SK-N-MC (cell line): Measurements from ENCODE around the gene PTPRN2.

Experiments used
- DNase-seq: peaks from one replicate; pipeline ENCODE4 v3.0.0-alpha.2; 2011; ENCODE audit warnings: low read depth, low spot score
- H3K27ac ChIP-seq: fragments of 200-600 bp; sonication (generic); 2 replicates; pipeline ENCODE4 v1.5.1; 2016; ENCODE audit warnings: mixed run types
- H3K36me3 ChIP-seq: fragments of 200-600 bp; sonication (generic); 2 replicates; pipeline ENCODE4 v1.6.1; 2017; ENCODE audit warnings: antibody characterized with exemption, low read length, mixed read lengths; ENCODE audit not compliant: insufficient read depth
- H3K4me3 ChIP-seq: fragments of 200-600 bp; sonication (generic); 2 replicates; pipeline ENCODE4 v1.5.1; 2016
- H3K9ac ChIP-seq: fragments of 200-600 bp; sonication (generic); 2 replicates; pipeline ENCODE4 v1.8.0; 2017; ENCODE audit warnings: mixed run types, mixed read lengths; ENCODE audit not compliant: insufficient read length
- H3K9me3 ChIP-seq: fragments of 200-600 bp; sonication (generic); 2 replicates; pipeline ENCODE4 v1.6.1; 2017; ENCODE audit warnings: low read depth, mild to moderate bottlenecking, antibody characterized with exemption, low read length, moderate library complexity, mixed read lengths
- EZH2 ChIP-seq: fragments of 200-600 bp; sonication (generic); IDR thresholded peaks from one replicate; pipeline ENCODE4 v1.6.1; 2017; ENCODE audit warnings: antibody characterized with exemption
- FOXP2 ChIP-seq: optimal IDR thresholded peaks from 2 replicates; pipeline ENCODE3; 2011; ENCODE audit warnings: mild to moderate bottlenecking, moderate library complexity; ENCODE audit not compliant: insufficient read depth; ENCODE audit errors: extremely low read length, control extremely low read depth
- POLR2AphosphoS5 ChIP-seq: IDR thresholded peaks from 2 replicates; pipeline ENCODE4 v1.6.1; 2012; ENCODE audit warnings: mild to moderate bottlenecking, low read depth, low read length, borderline replicate concordance

Gene PTPRN2

GRCh38 chr7:158019726-158020705 lies 567.6 kb downstream of the PTPRN2 start:
- DNase-seq = no peak
- Histone ChIP-seq H3K27ac (no peak overlapping the region), H3K36me3 (no peaks in the 10 kb centered on the region), H3K9me3 (no peaks in the 10 kb centered on the region), H3K4me3 (no peak overlapping the region), H3K9ac (no peak overlapping the region)
- TF ChIP-seq FOXP2 (no peak), EZH2 (no peak), POLR2AphosphoS5 (no peak)

GRCh38 chr7:158018971-158019645 lies 568.5 kb downstream of the PTPRN2 start:
- no peak for TF ChIP-seq FOXP2
- TF ChIP-seq EZH2 = no peak
- TF ChIP-seq POLR2AphosphoS5 = no peak
- no peak overlapping the region for H3K4me3 ChIP-seq
- H3K27ac ChIP-seq = no peak overlapping the region
- no peaks in the 10 kb centered on the region for H3K9me3 ChIP-seq
- no peak overlapping the region for H3K9ac ChIP-seq
- DNase-seq = no peak
- no peaks in the 10 kb centered on the region for H3K36me3 ChIP-seq

- no peak overlapping the region for H3K27ac ChIP-seq
- no peak overlapping the region for H3K4me3 ChIP-seq
- TF ChIP-seq POLR2AphosphoS5 (no peak), FOXP2 (no peak), EZH2 (no peak)
- H3K9ac ChIP-seq = no peak overlapping the region
- no peaks in the 10 kb centered on the region for H3K36me3 ChIP-seq
- no peak for DNase-seq
- H3K9me3 ChIP-seq = no peaks in the 10 kb centered on the region
These were observed 569.4 kb downstream of the PTPRN2 start for GRCh38 chr7:158018098-158018762.

GRCh38 chr7:158017111-158018097 lies 570.2 kb downstream of the PTPRN2 start:
- TF ChIP-seq EZH2 (no peak), FOXP2 (no peak), POLR2AphosphoS5 (no peak)
- H3K36me3 ChIP-seq = no peaks in the 10 kb centered on the region
- H3K4me3 ChIP-seq = no peak overlapping the region
- no peak overlapping the region for H3K27ac ChIP-seq
- no peaks in the 10 kb centered on the region for H3K9me3 ChIP-seq
- H3K9ac ChIP-seq = no peak overlapping the region
- no peak for DNase-seq

- Histone ChIP-seq H3K4me3 (no peak overlapping the region), H3K36me3 (no peaks in the 10 kb centered on the region), H3K9ac (no peak overlapping the region), H3K27ac (no peak overlapping the region), H3K9me3 (no peaks in the 10 kb centered on the region)
- TF ChIP-seq EZH2 = no peak
- TF ChIP-seq FOXP2 = no peak
- no peak for TF ChIP-seq POLR2AphosphoS5
- no peak for DNase-seq
These were observed 571.2 kb downstream of the PTPRN2 start for GRCh38 chr7:158016180-158017097.

GRCh38 chr7:158015403-158016179 lies 572.0 kb downstream of the PTPRN2 start:
- Histone ChIP-seq H3K9me3 (no peaks in the 10 kb centered on the region), H3K4me3 (no peak overlapping the region), H3K27ac (no peak overlapping the region)

GRCh38 chr7:158014976-158015375 lies 572.6 kb downstream of the PTPRN2 start:
- no peaks in the 10 kb centered on the region for H3K36me3 ChIP-seq
- H3K27ac ChIP-seq = no peak overlapping the region
- H3K9me3 ChIP-seq = no peaks in the 10 kb centered on the region
- no peak overlapping the region for H3K4me3 ChIP-seq
- DNase-seq = no peak
- TF ChIP-seq POLR2AphosphoS5 (no peak), EZH2 (no peak), FOXP2 (no peak)
- H3K9ac ChIP-seq = no peak overlapping the region

More at GRCh38 chr7:158015403-158016179, 572.0 kb downstream of the PTPRN2 start:
- TF ChIP-seq FOXP2 = no peak
- TF ChIP-seq EZH2 = no peak
- DNase-seq = no peak
- Histone ChIP-seq H3K9ac (no peak overlapping the region), H3K36me3 (no peaks in the 10 kb centered on the region)
